ENCODE results near the gene CYP4F8. TPM values are rescaled to one million over a fixed set of nuclear protein-coding genes. Genes with fewer than 3 reads are reported as not detected.

The CYP4F8 gene
- total and polyA plus RNA-seq, 9 of the 15 experiments (the other 6 are each of a cell fraction or from before 2014, with no cell fraction given): not detected

- no TSS peak for BruUV-seq (replicated peaks)
- Histone ChIP-seq H3K9me1 (ENCODE audit: control insufficient read depth, insufficient read depth, low read length) (no peaks in the 10 kb centered on the region), H3K9ac (ENCODE audit: insufficient read depth in 1 of 2, low read depth in 2 of 2, low read length in 2 of 2) (no peak overlapping the region), H3K27ac (ENCODE audit: extremely low read depth, low read depth, low read length) (no peak overlapping the region), H3K4me1 (replicated peaks in 1 of 2; ENCODE audit: control insufficient read depth in 2 of 2, insufficient read depth in 2 of 2, low read length in 2 of 2) (no peaks in the 10 kb centered on the region), H3K4me3 (no peak overlapping the region), H3K9me3 (replicated peaks; ENCODE audit: control insufficient read depth, insufficient read depth, low read depth, low read length) (no peaks in the 10 kb centered on the region), H4K20me1 (replicated peaks; ENCODE audit: control insufficient read depth, insufficient read depth, low read length) (no peaks in the 10 kb centered on the region; the same call in 1 of the 2 replicates), H3K79me2 (ENCODE audit: control insufficient read depth, insufficient read depth, low read length) (no peaks in the 10 kb centered on the region), H2AFZ (ENCODE audit: low read depth, low read length) (no peak overlapping the region), H3K4me2 (ENCODE audit: insufficient read depth, low read length) (no peak overlapping the region), H3K27me3 (ENCODE audit: control insufficient read depth in 2 of 2, insufficient read depth in 2 of 2, low read length in 2 of 2) (no peaks in the 10 kb centered on the region; a peak in 1 of 5 replicates), H3K36me3 (ENCODE audit: control insufficient read depth, insufficient read depth, low read length) (no peaks in the 10 kb centered on the region)
- ChIA-PET CTCF (ENCODE audit: low intra/inter-chr PET ratio) (no interaction called here), POLR2A (no interaction called here)
- TF ChIP-seq PCBP2 (IDR thresholded peaks at IDR 0.05; ENCODE audit: low read depth, low read length, poor library complexity, severe bottlenecking): no peak
- TF ChIP-seq ZNF253 (CRISPR knock-in tag; conservative IDR thresholded peaks at IDR 0.05): no peak
- no peak for TF ChIP-seq ZNF518B (CRISPR knock-in tag; IDR thresholded peaks at IDR 0.05)
- TF ChIP-seq ZBTB33 (CRISPR knock-in tag; IDR thresholded peaks at IDR 0.05): no peak
- TF ChIP-seq XRCC5 (IDR thresholded peaks at IDR 0.05; ENCODE audit: low read depth, low read length): no peak
- no peak for TF ChIP-seq FOXP4 (CRISPR knock-in tag; IDR thresholded peaks at IDR 0.05; ENCODE audit: borderline replicate concordance)
- no peak for TF ChIP-seq RFX5 (IDR thresholded peaks at IDR 0.05; ENCODE audit: low read depth, low read length)
- TF ChIP-seq HMGN3 (IDR thresholded peaks at IDR 0.05; ENCODE audit: borderline replicate concordance, extremely low read depth, insufficient read length, low read depth, low read length): no peak
- TF ChIP-seq IRF1 (CRISPR knock-in tag; IDR thresholded peaks at IDR 0.05; ENCODE audit: borderline replicate concordance): no peak
- no peak for TF ChIP-seq ZNF239 (CRISPR knock-in tag; IDR thresholded peaks at IDR 0.05)
- no peak for FAIRE-seq
- intact Hi-C loops (cut with micrococcal nuclease): loop anchor here (10.0 kb wide), 1 partner anchor 422 kb away; no protein-coding TSS in a partner anchor
- WGBS (ENCODE audit: insufficient coverage, low coverage, missing lambda C conversion rate): 10% methylated on average over 11 of the region's 11 CpGs
- ATAC-seq: no peak
- in situ Hi-C loops (cut with MboI): loop anchor here (25.0 kb wide), 1 partner anchor 764 kb away; no protein-coding TSS in a partner anchor
- no peak for DNase-seq (ENCODE audit: extremely low read depth in 1 of 4, low spot score in 3 of 4)
These were observed 8.0 kb downstream of the CYP4F8 start for GRCh38 chr19:15622991-15623390.
